ENCODE results near the gene PTGES2.

PTGES2 gene

DNA sequence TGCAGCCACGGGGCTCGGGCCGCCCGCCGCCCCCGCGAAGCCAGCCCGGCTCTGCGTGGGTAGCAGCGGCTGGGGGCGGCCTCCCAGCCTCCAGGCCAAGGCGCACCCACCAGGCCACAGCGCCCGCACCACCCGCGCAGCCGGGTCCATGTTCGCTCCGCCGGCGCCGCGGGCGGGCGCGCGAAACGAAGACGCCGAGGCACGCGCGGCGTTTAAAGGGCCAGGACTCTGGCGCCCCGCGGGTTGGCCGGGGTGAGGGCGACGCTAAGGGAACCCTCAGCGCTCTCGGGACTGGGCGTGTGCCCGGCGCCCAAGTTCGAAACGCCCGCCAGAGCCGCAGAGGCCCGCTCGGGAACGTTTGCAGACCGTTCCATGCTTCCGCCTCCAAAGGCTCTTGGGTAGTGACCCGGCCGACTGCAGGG, at the start of gene PTGES2:
Gene PTGES2, minus strand, starts transcription at position 162 of the 422 bp plus-strand sequence. Its CDS starts 12 bp downstream, at position 150.
- in situ Hi-C loops (cut with HindIII; ENCODE audit: low sequenced_read_pairs): no loop called here

DNA sequence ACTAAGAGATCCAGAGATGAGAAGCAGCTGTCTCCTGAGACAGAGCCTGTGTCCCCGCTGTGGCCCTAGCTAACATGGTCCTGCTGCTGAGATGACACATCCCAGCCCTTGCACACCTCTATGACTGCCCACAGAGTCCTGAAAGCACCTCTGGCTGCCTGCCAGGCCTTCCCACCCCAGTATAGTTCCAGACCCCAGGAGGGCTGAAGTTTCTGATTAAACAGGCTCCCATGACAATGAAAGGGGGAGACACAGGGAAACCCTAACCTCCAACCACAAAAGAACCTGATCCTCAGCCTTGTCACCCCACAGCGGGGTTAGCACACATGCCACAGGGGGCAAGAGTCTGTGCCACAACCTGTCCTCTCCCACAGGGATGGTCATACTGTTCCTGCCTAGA, 48.2 kb upstream of the PTGES2 start:
- in situ Hi-C loops (cut with HindIII; ENCODE audit: low sequenced_read_pairs): no loop called here

DNA sequence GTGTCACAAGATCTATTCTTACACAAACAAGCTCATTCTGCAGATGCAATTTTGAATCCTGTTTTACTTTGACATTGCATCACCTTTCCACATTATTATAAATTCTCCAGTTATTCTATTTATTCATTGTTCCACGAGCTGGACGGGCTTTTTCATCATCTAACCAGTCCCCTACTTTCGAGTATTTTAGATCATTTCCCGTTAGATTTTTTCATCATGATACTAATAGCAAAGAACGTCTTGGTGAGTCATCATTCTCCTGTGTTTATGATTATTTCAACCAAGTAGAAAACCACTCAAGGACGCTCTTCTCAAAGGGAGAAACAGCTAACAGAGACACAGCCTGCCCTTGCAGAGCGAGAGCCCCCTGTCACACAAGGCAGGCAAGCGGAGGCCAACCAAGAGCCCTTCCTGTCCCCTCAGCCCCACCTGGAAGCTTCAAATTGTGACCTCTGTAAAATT, 47.6 kb upstream of the PTGES2 start:
- in situ Hi-C loops (cut with HindIII; ENCODE audit: low sequenced_read_pairs): no loop called here

DNA sequence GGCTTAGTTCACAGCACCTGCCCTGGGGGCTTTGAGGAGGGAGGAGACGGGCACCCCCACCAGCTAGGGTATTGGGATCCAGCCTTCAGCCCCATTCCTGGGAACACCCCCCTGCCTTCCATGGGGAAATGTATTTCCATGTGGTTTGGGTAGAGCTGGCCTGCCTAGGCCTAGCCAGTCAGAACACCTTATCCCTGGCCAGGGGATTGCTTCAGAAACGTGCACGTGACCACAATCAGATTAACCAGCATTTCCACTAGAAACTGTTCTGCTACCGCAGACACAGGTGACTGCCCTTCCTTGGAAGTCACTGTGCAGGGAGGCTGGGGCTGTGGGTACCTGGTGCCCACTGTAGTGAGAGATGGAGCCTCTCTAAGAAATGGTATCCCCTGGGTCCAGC, 46.5 kb upstream of the PTGES2 start:
- in situ Hi-C loops (cut with HindIII; ENCODE audit: low sequenced_read_pairs): no loop called here

DNA sequence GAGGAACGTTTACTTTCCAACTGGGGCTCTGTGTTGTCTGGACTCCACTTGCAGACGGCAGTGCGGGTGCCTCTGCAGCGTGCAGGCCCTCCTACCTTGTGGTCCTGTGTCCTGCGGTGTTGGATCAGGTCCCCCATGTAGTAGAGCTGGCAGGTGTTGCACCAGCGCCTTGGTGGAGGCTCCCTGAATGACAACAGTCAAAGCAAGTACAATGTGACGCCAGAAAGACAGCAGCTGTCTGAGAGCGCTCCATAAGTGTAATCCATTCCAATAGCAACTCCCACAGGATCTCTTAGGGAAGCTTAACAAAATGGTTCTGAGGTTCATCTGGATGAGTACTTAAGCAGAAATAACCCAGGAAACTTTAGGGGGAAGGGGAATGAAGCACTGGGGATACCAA, 42.4 kb upstream of the PTGES2 start:
- in situ Hi-C loops (cut with HindIII; ENCODE audit: low sequenced_read_pairs): no loop called here

DNA sequence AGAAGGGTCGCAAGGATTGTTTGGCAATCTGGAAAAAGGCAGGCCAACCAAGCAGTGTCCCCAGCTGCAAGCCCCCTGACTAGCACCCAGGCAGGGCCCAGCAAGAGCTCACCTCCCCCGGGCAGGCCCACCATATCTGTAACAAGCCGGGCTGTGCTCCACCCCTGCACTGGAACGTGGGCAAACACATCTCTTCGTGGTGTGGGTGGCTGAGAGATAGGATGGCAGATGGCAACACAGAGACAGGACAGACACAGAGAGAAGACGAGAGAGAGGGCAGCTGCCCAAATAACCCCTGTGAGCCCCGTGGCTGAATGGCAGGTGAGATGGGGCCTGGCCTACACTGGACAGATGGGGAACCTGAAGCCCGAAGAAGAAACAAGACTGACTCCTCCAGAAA, 42.0 kb upstream of the PTGES2 start:
- in situ Hi-C loops (cut with HindIII; ENCODE audit: low sequenced_read_pairs): no loop called here

DNA sequence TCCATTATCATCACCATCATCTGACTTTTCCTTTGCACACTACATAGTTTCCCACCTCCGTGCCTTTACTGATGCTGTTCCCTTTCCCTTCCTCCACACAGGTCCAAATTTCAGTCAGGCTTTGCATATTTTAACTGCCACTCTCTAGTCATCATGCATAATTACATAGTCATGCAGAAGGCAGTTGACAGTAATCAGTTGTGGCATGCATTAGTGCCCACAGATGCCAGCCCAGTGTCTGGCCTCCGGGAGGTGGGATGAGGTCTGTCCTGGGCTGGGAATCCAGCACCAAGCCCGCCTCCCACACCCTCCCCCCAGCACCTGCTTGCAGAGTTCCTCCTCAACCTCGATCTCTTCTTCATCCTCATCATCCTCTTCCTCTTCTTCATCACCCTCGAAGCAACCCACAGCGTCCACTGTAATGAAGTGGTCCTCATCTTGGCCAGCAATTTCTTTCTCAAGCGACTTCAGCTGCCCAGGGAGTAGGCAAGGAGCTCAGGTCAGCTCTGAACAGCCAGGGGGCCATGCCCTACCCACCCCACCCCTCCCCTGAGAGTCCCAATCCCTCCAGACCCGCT, 41.3 kb upstream of the PTGES2 start:
- in situ Hi-C loops (cut with HindIII; ENCODE audit: low sequenced_read_pairs): no loop called here

DNA sequence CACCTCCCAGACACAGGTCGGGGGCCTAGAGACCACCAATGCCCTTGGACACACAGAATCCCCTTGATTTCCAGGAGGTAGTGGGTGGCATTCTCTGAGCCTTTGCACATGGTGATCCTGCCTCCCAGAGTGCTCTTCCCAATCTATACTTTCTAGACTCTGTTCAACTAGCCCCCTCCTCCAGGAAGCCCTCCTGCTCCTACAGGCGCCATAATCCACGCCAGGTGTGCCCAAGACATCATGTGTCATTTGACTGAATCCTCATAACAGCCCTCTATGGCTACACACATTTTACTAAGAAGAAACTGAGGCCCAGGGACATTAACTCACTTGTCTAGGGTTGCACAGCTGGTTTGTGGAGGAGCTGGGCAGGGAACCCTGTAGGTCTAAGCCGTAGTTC, 39.7 kb upstream of the PTGES2 start:
- in situ Hi-C loops (cut with HindIII; ENCODE audit: low sequenced_read_pairs): no loop called here

DNA sequence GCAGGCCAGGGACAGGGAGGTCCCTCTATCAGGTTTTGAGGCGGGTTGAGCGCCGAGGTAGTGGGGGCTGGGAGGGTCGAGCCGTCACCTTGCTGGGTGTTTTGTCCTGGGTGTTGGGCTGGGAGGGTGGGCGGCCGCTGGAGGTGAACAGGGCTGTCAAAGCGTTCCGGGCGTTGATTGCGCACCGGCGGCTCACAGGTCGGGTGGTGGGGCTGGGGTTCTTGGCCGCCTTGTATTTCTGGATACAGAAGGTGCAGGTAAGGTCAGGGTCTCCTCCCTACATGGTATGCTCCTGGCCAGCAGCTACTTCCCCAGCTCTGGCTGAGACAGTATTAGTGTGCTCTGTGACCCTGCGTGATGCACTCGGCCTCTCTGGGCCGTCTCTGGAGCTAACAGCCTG, 38.6 kb upstream of the PTGES2 start:
- in situ Hi-C loops (cut with HindIII; ENCODE audit: low sequenced_read_pairs): no loop called here

DNA sequence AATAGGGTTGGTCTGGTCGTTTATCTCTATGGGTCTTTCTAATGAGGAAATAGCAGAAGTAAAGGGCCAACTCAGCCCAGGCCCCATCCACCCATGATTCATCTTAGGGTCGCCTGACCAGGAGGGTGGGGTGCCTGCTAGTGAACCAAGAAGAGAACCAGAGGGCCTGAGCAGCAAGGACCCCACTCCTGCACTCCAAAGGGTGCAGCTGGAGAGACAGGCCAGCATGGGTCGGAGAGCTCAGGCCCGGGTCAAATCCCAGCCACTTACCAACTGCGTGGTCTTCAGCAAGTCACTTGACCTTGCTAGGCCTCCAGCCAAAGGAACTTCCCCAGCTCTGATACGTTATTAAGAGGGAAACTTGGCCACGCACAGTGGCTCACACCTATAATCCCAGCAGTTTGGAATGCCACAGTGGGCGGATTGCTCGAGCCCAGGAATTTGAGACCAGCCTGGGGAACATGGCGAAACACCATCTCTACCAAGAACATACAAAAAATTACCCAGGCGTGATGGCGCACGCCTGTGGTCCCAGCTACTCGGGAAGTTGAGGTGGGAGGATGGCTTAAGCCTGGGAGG, 36.9 kb upstream of the PTGES2 start:
- in situ Hi-C loops (cut with HindIII; ENCODE audit: low sequenced_read_pairs): no loop called here

DNA sequence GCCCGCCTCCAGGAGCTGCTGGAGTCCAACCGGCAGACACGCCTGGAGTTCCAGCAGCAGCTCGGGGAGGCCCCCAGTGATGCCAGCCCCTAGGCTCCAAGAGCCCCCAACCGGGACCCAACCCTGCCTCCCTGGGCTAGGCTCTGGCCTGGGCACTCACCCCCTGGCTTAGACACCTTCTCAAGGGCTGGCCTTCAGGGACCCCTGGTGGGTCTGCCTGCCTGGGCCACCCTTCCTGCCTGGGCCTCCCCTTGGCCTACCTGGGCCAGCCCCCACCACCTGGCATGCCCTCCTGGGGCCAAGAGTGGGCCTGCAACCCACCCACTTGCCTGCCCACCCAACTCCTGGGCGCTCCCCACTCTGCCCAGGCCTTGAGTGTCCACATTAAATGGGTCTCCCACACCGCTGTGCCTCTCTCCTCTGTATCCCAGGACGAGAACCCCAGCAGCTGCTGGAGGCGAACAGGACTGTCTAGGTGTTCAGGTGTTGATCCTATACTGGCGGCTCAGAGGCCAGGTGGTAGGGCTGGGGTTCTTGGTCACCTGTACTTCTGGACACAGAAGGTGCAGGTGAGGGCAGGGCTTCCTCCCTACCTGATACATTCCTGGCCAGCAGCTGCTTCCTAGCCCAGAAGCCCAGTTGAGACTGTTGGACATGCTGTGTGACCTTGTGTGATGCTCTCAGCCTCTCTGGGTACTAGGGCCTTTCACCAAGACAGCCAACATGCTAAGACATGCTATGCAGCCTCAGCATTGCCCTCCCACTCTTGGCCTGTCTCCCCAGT, 36.2 kb upstream of the PTGES2 start:
- in situ Hi-C loops (cut with HindIII; ENCODE audit: low sequenced_read_pairs): no loop called here

DNA sequence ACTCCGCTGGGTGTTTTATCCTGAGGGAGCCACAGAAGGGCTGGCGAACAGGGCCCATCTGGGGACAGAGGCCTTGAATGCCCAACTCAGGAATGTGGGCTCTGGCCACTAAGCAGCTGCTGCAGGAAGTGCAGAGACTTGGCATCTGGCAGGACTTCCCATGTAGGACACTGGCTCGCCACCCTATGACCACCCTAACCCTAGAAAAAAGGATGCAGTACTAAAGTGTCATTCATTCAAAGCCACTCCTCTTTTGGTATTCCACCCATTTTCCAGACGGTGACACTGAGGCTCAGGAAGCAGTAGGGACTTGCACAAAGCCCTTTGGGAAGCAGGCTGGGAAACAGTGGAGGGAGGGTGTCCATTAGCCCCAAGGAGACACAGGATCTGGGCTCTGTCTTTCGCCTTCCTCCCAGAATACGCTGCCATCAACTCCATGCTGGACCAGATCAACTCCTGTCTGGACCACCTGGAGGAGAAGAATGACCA, 35.5 kb upstream of the PTGES2 start:
- in situ Hi-C loops (cut with HindIII; ENCODE audit: low sequenced_read_pairs): no loop called here

DNA sequence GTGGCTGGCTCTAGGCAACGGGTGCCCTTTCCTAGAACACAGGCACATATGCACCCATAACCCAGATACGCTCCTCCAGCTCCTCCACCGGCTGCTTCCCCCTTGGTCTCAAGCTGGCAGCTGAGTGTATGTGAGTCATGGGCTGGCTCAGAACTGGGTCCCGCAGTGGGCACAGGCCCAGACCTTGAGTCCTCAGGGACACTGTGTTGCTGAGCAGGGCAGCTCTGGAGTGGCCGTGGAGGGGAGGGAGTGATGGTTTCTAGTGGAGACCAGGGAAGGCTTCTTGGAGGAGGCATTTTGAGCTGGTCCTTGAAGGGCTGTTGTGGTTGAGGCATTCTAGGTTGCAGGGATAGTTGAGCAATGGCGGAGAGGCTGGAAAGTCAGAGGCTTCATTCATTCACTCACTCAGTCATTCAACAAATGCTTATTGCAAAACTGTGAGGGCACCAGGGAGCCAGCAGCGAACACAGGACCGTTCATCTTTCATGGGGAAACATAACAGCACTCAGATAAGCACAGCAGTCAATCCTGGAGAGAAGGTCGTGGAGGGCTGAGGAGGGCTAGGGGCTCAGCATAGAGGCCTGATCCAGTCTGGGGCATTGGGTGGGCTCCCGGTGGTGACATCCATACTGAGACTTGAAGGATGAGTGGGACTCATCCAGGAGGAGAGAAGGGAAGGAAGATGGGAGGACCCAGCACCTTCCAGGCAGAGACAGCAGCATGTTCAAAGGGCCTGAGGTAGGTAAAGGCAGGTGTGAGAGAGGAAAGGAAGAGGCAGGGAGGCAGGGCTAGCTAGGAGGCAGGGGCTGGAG, 34.9 kb upstream of the PTGES2 start:
- in situ Hi-C loops (cut with HindIII; ENCODE audit: low sequenced_read_pairs): no loop called here

DNA sequence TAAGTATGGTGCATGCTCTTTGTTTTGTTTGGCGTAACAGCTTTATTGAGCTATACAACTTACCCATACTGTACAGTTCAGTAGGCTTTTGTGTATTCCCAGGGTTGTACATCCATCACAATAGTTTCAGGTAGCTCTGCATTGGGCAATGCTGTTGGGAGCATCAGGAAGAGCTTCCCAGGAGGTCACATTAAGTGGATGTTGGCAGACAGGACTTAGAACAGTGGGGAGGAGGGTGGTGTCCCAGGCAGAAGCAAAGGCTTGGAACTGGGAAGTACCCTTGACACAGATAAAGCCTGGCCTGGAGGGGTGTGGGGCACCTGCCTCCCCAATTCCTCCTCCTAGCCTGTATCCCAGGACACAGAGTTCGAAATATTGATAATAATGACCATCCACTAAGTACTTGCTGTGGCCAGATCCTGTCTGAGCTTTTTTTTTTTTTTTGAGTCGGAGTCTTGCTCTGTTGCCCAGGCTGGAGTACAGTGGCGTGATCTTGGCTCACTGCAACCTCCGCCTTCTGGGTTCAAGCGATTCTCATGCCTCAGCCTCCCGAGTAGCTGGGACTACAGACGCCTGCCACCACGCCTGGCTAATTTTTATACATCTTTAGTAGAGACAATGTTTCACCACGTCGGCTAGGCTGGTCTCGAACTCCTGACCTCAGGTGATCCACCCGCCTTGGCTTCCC, 33.8 kb upstream of the PTGES2 start:
- in situ Hi-C loops (cut with HindIII; ENCODE audit: low sequenced_read_pairs): no loop called here

DNA sequence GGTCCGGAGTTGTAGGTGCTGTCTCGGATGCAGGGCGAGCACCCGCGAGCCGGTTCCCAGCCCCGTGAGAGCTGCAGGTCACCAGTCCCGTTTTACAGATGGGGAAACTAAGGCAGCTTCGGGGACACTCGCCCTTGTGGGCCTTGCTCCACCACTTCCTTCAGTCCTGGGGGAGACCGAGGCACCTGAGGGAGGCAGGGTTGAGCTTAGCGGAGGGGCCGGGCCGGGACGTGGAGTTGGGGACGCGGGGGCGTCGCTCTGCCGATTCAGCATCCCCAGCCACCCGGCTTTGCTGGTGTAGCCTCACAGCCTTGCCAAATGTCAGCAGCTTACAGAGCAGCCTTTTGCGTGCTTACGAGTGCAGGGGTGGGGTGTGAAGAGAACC, 33.1 kb upstream of the PTGES2 start:
- in situ Hi-C loops (cut with HindIII; ENCODE audit: low sequenced_read_pairs): no loop called here

DNA sequence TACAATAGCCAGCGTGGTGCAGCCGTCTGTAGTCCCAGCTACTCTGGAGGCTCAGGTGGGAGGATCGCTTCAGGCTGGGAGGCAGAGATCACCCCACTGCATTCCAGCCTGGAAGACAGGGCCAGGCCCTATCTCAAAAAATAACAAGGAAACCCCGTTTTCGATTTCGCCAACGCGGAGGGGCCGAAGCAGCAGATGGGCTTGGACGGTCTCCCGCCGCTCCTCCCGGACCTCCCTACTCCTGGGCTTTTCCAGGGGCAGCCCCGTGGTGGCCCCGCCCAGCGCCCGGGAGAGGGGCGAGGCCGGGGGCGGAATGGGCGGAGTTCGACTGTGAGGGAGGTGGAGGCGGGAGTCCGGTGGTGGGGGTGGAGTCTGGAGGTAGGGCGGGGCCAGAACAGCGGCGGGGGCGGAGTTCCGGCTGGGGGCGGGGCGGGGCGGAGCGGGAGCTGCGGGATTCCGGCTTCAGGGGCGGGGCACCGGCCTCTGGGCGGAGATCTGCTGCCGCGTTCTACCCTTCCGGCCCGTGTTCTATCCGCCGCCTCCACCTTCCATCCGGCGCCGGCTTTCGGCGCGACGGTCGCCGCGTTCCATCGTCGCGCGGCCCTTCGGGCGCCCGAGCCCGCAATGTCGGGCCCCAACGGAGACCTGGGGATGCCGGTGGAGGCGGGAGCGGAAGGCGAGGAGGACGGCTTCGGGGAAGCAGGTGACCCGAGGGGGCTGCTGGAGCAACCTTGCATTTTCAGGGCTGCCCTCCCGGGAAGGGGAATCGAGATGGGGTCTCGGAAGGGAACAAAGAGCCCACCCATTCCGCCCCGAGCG, 32.5 kb upstream of the PTGES2 start, which contains the start of gene BBLN:
Gene BBLN, plus strand, starts transcription at position 482 of the 819 bp plus-strand sequence. Its CDS starts 143 bp downstream, at position 625.
- in situ Hi-C loops (cut with HindIII; ENCODE audit: low sequenced_read_pairs): no loop called here

DNA sequence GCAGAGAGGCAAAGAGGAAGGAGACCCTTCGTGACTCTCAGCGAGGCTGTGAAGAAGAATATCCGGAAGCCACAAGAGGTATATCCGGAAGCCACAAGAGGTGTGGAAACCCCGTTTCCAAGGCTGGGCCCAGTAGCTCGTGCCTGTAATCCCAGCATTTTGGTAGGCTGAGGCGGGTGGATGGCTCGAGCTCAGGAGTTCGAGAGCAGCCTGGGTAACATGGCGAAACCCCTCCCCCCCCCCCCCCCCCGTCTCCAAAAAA, 31.9 kb upstream of the PTGES2 start:
- in situ Hi-C loops (cut with HindIII; ENCODE audit: low sequenced_read_pairs): no loop called here

DNA sequence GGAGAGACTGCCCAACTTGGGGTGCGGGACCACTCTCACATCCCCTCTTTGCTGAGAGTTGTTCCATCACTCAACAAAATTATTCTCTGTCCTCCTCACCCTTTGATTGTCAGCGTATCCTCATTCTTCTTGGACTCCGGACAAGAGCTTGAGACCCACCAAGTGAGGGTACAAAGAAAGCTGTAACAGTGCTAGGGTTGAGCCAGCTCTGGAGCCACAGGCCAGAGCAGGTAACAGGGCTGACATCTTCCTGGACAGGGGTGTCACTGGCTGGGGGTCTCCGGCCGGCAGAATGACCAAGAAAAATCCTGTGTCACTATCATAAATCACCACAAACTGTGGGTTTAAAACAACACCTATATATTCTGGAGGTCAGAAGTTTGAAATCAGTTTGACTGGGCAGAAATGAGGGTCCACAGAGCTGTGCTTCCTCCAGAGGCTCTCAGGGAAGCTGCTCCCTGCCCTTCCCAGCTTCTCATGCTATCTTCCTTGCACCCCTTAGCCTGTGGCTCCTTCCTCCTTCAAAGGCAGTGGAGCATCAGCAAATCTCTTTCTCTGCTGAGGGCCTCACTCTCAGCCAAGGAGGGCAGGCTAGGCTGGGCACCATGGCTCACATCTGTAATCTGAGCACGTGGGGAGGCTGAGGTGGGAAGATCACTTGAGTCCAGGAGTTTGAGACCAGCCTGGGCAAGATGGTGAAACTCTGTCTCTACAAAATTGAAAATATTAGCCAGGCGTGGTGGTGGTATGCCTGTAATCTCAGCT, 28.4 kb upstream of the PTGES2 start:
- in situ Hi-C loops (cut with HindIII; ENCODE audit: low sequenced_read_pairs): no loop called here

All from endothelial cell of hepatic sinusoid (primary cell).